GM18519 (cell line): ENCODE measurements around the gene MYDGF.

ENCODE experiments used
- ATAC-seq: cut with Tn5 transposase; IDR thresholded peaks from one replicate; pipeline ENCODE4 v1.9.1; 2021; ENCODE audit warnings: mild to moderate bottlenecking, moderate library complexity; ENCODE audit not compliant: unreplicated experiment, low FRiP score

The MYDGF gene

DNA sequence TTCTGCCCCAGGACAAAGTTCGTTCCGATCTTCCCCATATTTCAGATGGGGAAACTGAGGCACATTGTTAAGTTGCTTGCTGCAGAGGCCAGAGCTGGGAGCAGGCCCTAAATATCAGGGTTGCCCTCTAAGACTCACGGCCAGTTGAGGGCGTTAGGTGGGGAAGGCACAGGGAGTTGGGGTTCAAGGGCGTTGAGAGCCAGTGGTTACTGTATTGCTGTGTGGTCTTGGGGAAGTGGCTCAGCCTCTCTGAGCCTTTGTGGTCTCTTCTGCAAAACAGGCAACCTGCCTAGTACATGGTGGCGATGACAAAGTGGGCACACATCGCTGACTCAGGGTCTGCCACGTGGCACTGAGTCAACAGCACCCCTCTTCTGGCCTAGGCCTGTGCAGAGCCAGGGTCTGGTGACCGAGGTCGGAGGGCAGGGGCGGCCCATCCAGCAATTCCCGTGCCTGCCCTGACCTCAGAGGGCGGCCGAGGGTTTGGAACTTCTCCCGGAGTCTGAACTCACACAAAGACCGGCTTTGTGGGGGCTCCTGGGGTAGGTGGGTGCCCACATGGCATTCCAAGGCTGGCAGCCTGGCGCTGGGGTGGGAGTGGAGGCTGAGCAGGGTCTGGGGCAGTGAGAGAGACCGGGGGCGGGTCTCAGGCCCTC, 20.6 kb downstream of the MYDGF start:
- no peak for ATAC-seq

DNA sequence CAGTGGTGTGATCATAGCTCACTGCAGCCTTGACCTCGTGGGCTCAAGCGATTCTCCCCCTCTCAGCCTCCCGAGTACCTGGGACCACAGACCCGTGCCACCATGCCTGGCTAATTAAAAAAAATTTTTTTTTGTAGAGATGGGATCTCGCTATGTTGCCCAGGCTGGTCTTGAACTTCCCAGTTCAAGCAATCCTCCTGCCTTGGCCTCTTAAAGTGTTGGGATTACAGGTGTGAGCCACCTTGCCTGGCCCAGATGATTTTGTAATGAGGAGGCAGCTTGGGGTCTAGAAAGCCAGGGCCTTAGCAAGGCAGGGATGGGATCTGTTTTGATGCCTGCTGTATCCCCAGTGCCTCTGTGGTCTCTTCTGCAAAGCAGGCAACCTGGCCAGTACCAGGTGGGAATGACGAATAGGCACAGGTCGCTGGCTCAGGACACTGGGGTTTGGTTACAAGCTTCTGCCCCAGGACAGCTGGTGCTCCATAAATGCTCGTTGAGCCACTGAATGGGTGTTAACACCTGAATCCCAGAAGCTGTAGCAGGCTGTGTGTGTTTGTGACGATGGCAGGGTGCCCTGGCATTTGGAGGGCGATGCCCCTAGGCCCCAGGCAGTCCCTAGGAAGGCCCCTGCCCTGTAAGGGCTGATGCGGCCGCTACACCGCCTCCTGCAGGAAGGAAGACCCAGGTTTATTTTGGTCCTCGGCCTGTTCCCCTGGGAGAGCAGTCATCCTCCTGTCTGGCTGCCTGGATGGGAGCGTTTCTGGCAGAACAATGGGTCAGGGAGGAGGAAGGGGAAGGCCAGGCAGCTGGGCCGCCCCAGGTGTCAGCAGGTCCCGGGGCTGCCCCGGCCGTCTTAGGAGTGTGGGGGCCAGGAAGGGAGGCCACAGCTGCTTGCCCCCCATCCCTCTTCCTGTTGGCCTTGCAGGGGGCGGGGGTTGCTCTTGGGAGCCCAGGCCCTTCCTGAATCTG, 22.2 kb downstream of the MYDGF start:
- no peak for ATAC-seq

DNA sequence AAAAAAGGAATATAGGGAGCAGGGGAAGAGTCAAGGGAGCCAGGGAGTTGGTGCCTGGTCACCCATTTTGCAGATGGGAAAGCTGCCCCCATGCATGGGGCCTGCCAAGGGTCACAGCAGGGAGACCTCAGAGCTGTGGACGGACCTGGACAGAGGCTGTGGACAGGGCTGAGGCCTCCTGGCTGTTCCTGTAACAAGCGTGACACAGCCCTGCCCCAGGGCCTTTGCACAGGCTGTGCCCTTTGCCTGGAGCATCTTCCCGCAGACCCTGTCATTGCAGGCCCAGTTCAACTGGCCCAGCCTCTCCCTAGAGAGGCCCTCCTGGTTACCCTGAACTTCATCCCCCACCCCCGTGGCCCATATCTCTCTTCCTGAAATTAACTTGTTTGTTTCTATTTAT, 24.4 kb downstream of the MYDGF start:
- ATAC-seq: no peak

DNA sequence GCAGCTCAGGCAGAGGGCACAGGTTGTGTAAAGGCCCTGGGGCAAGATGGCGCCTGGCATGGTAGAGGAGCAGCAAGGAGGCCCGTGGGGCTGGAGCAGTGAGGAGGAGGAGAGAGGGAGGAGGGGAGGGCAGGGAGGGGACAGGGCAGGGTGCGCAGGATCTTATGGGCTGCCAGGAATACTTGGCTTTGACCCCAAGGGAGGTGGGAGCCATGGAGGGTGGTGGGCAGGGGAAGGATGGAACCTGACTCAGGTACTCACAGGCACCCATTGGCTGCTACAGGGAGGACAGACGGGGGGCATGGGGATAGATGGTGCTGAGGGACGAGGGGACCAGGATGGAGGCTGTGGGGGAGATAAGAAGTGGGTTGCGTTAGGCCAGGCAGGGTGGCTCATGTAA, 27.5 kb downstream of the MYDGF start:
- ATAC-seq: no peak

DNA sequence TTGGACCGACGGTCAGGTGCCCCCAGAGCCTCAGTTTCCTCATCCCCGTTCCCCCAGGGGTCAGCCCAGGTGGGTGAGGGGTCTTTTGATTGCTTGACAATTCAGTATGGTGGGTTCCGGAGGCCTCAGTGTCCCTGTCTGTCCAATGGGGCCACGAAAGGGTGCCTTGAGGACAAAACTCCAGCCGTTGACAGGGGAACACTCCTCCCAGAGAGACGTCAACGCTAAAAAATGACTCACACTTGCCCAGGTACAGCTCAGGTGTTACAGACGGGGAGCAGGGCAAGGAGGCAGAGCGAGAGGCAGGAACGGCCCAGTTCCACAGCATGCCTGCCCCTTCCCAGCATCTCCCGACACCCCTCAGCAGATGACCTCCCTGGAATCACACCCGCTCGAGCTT, 29.0 kb downstream of the MYDGF start:
- ATAC-seq: no peak

DNA sequence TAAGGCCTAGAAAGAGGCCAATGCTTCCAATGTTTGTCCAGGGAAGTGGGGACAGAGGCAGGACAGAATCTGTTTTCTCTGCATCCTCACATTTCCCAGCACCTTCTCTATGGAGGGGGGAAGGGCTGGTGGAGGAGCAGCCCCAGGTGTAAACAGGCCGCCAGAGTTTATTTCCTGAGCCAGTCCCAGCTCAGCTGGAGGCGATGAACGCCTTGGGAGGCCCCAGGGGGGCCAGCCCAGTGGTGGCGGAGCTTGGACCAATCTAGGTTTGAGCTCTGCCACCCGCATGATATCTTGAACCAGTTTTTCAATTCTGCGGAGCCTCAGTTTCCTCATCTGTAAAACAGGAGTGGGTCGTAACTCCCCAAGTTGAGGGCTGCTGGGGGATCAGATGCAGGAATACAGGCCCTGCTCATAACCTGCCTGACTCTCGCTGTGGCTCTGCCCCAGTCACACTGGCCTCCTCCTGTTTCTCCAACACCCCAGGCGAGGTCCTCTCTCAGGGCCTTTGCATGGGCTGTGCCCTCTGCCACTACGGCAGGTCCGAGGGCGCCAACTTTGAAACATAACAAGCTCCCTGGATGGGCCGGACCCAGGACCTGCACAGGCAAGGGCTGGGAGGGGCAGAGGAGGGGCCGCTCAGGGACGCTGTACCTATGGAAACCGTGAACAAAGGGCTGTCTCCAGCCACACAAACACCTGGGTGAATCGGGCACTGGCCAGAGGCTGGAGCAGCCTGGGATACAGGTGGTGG, 29.7 kb downstream of the MYDGF start:
- no peak for ATAC-seq

DNA sequence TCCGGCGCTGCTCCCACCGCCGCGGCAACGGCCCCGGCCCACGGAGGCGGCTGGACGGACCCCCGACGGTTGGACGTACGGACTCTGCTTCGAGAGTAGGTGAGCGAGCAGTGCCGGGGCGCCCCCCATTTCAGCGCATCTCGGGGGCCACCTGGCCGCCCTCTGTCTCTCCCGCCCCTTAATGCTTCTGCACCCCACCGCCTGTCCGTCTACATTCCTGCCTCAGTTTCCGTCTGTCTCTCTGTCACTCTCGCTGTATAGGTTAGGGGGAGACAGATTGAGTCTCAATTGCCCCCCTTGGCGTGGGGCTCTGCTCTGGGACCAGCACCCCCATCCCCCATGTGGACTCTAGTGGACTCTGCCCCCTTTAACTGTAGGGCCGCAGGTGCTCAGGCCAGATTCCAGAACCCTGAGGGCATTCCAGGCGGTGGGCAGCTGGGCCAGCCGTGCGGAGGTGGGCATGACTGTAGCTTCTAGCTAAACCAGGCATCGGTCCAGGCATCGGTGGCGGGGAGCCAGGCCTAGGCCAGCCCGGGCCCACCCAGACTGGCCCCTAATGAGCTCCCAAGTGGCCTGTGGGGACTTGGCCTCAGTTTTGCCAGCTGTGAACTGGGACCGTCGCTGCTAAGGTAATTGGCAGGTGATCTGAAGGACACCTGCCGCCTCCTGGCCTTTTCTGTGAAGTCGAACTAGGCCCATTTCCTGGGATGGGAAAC, 30.5 kb downstream of the MYDGF start:
- no peak for ATAC-seq

DNA sequence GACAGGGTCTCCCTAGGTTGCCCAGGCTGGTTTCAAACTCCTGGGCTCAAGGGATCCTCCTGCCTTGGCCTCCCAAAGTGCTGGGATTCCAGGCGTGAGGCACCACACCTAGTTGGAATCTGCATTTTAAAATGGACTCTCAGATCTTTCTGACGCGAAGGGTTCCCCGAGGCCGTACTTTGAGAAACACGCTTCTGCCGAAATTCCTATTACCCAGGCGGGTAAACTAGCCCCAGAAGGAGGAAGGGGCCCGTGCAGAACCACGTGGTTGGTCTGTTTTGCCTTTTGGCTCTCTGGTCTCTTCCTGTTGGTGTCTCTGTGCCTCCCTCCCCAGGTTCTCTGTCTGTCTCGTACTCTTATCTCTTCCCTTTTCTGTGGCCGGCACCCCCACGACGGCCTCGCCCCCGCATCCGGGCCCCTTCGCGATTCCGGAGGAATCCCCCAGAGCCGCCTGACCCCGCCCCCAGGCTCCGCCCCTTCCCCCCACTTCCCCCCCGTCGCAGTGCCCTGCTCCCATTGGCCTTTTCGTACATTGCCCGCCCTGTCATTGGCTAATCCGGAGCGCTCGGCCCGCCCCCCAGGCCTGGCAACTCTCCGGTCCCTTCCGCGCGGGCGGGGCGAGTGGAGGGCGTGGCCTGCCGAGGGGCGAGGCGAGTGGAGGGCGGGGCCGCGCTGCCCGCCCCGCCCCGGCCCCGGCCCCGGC, 31.2 kb downstream of the MYDGF start, which contains the start of gene TNFAIP8L1:
Gene TNFAIP8L1, plus strand, starts transcription at position 689 of the 703 bp plus-strand sequence. CDS start 12,354 bp downstream, outside the sequence.
- ATAC-seq: no peak

DNA sequence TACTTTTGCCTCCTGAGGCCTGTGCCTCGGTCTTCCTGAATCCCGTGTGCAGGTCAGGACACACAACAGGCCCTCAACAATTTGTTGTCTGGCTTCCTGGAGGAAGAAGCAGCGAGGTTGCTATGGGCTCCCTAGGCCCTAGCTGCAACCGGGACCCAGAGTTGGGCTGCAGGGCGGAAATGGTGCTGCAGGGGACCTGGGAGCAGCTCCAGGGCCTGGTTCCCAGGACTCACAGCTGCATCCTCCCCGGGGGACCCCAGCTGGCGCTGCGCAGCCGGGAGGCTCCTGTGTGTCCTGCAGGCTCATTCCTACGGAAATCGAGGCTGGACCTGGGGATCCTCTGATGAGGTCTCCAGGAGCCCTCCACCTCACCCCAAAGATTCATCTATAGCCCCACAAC, 31.8 kb downstream of the MYDGF start:
- no peak for ATAC-seq

DNA sequence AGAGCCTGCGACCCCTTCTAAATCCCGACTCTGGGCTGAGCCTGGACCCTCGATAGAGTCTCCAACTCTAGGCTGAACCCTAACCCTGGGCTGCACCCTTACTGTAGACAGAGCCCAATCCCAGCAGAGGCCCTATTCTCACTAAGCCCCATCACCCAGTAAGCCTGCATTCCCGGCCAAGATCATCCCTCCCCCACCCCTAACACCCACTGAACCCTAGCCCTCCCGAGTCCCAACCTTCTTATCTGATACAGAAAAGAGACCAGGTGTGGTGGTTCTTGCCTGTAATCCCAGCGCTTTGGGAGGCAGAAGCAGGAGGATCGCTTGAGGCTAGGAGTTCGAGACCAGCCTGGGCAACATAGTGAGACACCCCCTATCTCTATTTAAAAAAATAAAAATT, 33.4 kb downstream of the MYDGF start:
- no peak for ATAC-seq

DNA sequence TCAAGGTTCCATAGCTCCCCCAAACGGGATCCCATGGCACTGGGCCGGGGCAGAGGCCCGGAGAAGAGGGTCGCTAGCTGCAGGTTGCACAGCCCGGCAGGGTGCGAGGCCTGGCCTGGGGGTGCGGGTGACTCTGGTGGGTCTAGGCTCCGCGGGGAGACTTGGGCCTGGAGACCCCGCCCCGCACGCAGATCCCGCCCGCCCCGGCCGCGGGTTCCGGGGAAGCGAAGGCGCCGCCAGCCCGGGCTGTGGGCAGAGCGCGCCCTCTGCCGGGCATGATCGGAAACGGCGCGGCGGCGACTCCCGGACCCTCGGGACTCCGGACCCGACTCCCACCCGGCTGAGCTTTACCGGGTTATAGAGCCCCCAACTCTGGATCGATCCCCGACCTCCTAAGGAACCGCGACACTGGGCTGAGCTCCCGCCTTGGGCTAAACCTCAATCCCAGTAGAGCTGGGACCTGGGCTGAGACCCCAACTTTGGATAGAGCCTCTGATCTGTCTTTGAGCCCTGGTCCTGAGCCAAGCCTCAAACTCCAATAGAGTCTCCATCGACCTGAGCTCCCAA, 33.9 kb downstream of the MYDGF start:
- ATAC-seq: no peak

DNA sequence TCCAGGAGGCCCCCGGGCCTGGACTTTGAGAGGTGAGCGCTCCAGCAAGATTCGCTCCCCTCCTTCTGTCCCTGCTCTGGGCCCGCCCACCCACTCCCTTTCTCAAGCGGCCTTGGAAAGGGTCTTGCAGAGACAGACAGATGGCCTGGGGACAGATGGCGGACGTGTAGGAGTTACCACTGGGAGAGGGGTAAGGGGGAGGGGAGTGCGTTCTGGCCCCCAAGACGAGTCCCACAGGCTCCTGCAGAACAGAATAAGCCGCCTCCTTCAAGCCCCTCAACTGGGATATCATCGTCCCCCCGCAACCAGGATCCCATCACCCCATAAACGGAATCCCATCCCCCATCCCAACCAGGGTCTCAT, 34.4 kb downstream of the MYDGF start:
- no peak for ATAC-seq

DNA sequence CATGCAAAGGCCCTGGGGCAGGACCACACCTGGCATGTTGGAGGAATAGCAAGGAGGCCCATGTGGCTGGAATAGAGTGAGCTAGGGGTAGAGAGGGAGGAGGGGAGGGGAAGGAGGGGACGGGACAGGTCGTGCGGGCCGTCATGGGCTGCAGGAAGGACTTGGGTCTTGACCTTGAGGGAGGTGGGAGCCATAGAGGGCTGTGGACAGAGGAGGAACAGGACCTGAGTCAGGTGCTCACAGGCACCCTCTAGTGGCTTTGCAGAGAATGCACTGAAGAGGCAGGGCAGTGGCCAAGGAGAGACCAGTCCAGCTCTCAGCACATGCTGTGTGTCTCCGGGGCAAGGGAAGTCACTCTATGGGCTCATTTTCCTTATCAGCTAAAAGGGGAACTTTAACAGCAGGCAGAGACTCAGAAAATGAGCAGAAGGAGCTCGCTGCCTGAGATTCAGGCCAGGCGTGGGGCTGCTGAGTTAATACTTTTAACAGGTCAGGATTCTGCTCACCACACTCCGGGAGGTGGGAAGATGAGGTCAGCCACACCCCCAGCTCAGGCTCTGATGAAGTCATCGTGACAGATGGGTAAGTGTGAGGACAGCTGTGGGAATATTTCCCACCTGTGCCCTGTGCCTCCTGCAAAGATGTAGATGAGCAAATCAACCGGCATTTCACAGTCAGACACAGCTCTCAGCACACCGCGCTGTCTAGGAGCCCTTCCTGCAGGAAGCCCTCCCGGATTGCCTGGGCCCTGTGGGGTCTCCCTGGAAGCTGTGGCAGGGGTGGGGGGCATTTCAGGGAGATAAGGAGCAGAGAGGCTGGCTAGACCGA, 36.8 kb downstream of the MYDGF start:
- ATAC-seq: no peak

DNA sequence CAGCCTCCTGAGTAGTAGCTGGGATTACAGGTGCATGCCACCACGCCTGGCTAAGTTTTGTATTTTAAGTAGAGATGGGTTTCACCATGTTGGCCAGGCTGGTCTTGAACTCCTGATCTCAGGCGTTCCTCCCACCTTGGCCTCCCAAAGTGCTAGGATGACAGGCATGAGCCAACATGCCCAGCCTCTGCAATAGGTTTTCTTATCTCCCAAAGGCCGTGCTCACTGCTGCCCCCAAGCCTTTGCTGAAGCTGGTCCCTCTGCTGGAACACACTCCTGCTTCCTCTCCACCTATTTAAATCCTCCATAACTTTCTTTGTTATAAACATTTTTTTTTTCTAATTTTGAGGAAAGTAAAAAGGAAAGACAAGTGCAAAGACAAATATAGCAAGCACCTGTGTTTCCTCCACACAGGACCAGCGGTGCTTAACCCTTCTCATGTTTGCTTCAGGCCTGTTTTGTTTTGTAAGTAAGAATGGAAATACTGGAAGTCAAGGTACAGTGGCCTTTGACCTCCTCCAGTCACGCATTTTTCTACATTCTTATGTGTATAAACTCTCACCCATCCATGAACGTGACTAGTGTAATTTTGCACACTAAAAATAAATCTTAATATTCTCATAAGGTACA, 45.3 kb downstream of the MYDGF start:
- no peak for ATAC-seq

DNA sequence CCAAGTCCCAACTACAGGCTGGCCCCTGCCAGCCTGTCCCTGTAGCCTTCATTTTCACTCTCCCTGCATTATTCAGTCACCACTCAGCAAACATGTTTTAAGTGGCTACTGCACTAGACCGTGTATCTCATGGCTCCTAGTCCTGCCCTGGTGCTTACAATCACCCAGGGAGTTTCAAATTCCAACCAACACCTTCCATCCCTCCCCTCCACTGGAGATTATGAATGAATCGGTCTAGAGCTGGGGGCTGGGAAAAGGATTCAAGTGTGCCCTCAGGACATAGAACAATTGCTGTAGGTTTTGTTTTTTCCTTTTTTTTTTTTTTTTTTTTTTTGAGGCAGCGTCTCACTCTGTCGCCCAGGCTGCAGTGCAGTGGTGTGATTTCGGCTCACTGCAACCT, 45.8 kb downstream of the MYDGF start:
- ATAC-seq: no peak

DNA sequence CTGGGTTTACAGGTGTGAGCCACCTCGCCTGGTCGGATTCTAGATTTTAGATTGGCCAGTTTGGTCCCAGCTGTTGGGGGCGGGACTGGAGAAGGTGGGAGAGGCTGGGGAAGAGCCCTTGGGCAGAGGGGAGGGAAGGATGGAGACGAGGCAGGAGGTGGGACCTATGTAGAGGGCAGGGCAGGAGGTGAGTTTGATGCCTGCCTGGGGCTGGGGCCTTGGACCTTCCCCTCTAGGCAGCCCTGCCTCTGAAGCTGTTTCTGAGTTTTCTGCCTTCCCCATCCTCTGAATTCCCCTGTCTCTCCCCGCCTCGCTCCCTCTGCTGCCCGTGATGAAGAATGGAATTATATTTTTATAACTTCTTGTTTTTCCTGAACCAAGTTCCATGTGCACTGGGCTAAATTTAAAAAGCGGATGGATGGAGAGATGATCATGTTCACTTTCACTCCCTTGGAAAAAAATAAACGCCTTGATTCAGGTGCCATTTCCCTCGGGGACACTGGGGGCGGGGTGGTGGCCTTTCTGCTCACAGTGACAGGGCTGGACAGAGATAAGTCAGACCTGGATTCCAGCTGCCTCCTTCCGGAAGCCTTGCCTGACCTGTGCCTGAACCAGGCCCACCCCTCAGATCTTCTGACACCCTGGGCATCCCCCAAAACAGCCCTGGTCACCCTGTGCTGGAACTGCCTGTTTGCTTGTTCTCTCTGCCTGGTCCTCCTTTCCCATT, 47.3 kb downstream of the MYDGF start:
- no peak for ATAC-seq

DNA sequence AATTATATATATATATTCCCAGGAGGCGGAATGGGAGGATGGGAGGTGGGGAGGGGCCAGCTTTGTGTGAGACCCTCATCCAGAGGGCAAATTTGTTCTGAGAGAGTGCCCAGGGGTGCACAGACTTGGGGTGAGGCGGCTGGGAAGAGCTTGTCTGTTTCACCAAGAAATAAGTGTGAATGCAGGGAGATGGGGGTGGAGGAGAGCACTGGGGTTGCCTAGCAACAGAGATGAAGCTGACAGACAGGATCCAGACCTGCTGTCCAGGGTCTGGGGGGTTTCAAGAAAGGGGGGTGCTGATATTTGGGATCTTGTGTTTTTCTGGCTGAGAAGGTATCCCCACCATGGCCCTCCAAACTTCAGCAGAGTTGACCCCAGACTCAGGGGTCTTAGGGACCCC, 49.5 kb downstream of the MYDGF start:
- no peak for ATAC-seq
